D721Med (cell line): ENCODE results near the gene MAN2A1.

ENCODE experiments used
- DNase-seq: peaks from one replicate; pipeline ENCODE4 v3.0.0; 2011; ENCODE audit warnings: low spot score; ENCODE audit not compliant: insufficient read length
- FAIRE-seq: peaks from 2 replicates; lab custom pipeline; 2011; peaks lifted over from hg19 to GRCh38; lab: Jason Lieb, UNC
- TF ChIP-seq, protein P1 (sequence below): IDR thresholded peaks from 2 replicates; pipeline ENCODE4 v1.5.1; 2012; ENCODE audit warnings: mild to moderate bottlenecking, control low read depth; ENCODE audit not compliant: insufficient read depth; ENCODE audit errors: missing control alignments

MAN2A1 gene

DNA sequence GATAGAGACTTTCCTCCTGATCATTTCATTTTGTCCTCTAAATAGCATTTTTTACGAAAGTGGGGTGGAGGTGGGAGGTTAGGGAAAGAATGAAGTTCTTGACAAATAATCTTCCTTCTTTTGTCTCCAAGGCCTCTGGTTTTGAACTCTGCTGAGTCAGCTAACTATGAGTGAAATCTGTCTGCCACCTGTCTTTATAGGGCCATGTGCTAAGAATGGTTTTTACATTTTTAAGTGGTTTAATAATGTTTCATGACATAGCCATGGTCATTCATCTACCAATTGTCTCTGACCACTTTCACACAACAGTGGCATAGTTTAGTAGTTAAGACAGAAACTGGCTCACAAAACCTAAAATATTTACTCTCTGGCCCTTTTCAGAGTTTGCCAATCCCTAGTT, 7.6 kb downstream of the MAN2A1 start:
- FAIRE-seq (no peak), DNase-seq (no peak)
- TF ChIP-seq, protein P1, sequence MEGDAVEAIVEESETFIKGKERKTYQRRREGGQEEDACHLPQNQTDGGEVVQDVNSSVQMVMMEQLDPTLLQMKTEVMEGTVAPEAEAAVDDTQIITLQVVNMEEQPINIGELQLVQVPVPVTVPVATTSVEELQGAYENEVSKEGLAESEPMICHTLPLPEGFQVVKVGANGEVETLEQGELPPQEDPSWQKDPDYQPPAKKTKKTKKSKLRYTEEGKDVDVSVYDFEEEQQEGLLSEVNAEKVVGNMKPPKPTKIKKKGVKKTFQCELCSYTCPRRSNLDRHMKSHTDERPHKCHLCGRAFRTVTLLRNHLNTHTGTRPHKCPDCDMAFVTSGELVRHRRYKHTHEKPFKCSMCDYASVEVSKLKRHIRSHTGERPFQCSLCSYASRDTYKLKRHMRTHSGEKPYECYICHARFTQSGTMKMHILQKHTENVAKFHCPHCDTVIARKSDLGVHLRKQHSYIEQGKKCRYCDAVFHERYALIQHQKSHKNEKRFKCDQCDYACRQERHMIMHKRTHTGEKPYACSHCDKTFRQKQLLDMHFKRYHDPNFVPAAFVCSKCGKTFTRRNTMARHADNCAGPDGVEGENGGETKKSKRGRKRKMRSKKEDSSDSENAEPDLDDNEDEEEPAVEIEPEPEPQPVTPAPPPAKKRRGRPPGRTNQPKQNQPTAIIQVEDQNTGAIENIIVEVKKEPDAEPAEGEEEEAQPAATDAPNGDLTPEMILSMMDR, result no peak

GRCh38 chr5:109700516-109701153, 10.9 kb downstream of the MAN2A1 start:
- TF ChIP-seq, protein P1, result no peak
- no peak for FAIRE-seq
- no peak for DNase-seq

DNA sequence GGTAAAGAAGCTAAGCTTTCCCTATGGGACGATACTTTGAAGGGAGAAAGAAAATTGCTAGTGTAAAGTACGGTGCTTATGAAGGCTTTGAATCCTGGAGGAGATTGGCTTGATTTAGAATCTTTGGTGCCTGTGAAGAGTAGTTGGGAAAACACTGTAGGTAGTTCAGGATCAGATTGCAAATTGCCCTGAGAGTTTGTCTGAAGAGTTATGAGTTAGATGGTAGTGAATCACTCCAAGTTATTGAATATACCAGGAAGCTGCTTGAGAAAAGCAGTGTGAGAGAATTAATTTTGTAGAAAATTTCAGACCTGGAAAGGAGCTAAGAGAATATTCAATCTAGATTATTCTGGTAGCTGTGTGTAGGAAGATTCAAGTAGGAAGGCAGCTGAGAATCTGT, 11.5 kb downstream of the MAN2A1 start:
- TF ChIP-seq, protein P1, result no peak
- FAIRE-seq (no peak), DNase-seq (no peak)

DNA sequence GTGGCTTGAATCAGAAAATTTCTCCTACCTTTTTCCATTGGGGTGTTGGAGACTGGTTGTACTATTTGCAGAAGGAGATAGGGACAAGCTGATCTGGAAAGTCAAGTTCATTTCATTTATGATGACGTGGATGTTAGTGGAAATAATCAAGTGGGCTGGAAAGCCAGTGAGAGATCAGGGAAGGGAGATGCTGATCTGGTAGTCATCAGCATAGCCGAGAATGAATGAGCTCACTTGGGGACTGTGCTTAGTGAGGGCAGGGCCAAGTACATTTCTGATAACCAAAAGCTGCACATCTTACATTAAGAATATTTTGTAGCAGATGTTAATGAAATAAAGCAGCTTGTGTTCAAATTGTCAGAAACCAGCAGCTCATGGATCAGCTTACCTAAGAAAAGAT, 12.1 kb downstream of the MAN2A1 start:
- TF ChIP-seq, protein P1, result no peak
- FAIRE-seq (no peak), DNase-seq (no peak)

DNA sequence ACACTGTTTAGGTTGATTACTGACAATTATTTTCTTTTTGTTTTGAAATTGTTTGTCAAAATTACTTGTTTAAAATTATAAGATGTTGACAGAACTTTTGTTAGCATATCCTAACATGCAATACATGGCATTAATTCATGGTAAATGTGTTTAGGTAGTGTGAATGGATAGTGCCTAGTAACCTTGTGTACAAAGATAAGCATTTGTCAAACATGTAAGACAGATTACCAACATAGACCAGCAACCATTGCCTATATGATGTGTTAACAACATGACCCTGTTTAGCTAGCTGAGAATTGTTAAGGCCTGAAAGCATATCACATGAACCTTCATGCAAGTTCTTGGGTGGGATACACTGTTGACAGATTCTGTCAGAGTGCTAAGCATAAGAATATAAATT, 13.4 kb downstream of the MAN2A1 start:
- FAIRE-seq (no peak), DNase-seq (no peak)
- TF ChIP-seq, protein P1, result no peak

- FAIRE-seq (no peak), DNase-seq (no peak)
- TF ChIP-seq, protein P1, result no peak
Observed at GRCh38 chr5:109703829-109704228, 14.1 kb downstream of the MAN2A1 start.

GRCh38 chr5:109704282-109704952, 14.7 kb downstream of the MAN2A1 start:
- no peak for FAIRE-seq
- no peak for DNase-seq
- TF ChIP-seq, protein P1, result no peak
